HCT116 (cell line): ENCODE measurements around the gene PRPH2.

Experiments
- EZH2 ChIP-seq: fragments of 200-600 bp; sonication (generic); IDR thresholded peaks from 2 replicates; pipeline ENCODE4 v1.6.1; 2017; ENCODE audit warnings: antibody characterized with exemption, mixed run types
- EZH2phosphoT487 ChIP-seq: fragments of 200-600 bp; IDR thresholded peaks from 2 replicates; pipeline ENCODE4 v1.6.1; 2018; ENCODE audit warnings: antibody characterized with exemption, borderline replicate concordance
- POLR2A ChIP-seq: IDR thresholded peaks from 2 replicates; pipeline ENCODE4 v1.7.0; 2011; ENCODE audit warnings: borderline replicate concordance; ENCODE audit not compliant: insufficient read depth, insufficient read length; ENCODE audit errors: extremely low read depth
- POLR2AphosphoS5 ChIP-seq: IDR thresholded peaks from 2 replicates; pipeline ENCODE4 v1.6.1; 2011; ENCODE audit warnings: mild to moderate bottlenecking, low read depth, low read length, moderate library complexity
- SP1 ChIP-seq: IDR thresholded peaks from 2 replicates; pipeline ENCODE4 v1.6.1; 2012; ENCODE audit warnings: low read depth
- SRF ChIP-seq: IDR thresholded peaks from 2 replicates; pipeline ENCODE4 v1.6.1; 2012; ENCODE audit warnings: low read depth
- TCF7L2 ChIP-seq: IDR thresholded peaks from 2 replicates; pipeline ENCODE4 v1.7.0; 2011; ENCODE audit warnings: borderline replicate concordance, inconsistent platforms; ENCODE audit not compliant: insufficient read depth, insufficient read length; ENCODE audit errors: extremely low read depth
- YY1 ChIP-seq: IDR thresholded peaks from 2 replicates; pipeline ENCODE4 v1.6.1; 2011; ENCODE audit warnings: low read length, low read depth, moderate library complexity, mild to moderate bottlenecking; ENCODE audit not compliant: insufficient replicate concordance; ENCODE audit errors: extremely low read depth
- TF ChIP-seq, protein P1 (sequence below), 3 experiments: fragments of 200-600 bp in 1 of 3; sonication (generic) in 1 of 3; IDR thresholded peaks in 2 of 3; conservative IDR thresholded peaks in 1 of 3; 2 replicates each; pipeline ENCODE4 v1.5.1; 2012 to 2017; ENCODE audit warnings: low read depth in 2 of 3, low read length in 2 of 3, antibody characterized with exemption in 1 of 3, borderline replicate concordance in 1 of 3, control low read depth in 1 of 3, mild to moderate bottlenecking in 1 of 3, mixed read lengths in 1 of 3, mixed run types in 1 of 3, moderate library complexity in 1 of 3; ENCODE audit not compliant: insufficient read depth in 1 of 3
- TF ChIP-seq, protein P2 (sequence below): IDR thresholded peaks from 2 replicates; pipeline ENCODE4 v1.6.1; 2011; ENCODE audit warnings: mild to moderate bottlenecking, low read length, moderate library complexity; ENCODE audit not compliant: insufficient replicate concordance; ENCODE audit errors: extremely low read depth
- TF ChIP-seq, protein P3 (sequence below): IDR thresholded peaks from 2 replicates; pipeline ENCODE4 v1.6.1; 2012; ENCODE audit warnings: low read depth

DNA sequence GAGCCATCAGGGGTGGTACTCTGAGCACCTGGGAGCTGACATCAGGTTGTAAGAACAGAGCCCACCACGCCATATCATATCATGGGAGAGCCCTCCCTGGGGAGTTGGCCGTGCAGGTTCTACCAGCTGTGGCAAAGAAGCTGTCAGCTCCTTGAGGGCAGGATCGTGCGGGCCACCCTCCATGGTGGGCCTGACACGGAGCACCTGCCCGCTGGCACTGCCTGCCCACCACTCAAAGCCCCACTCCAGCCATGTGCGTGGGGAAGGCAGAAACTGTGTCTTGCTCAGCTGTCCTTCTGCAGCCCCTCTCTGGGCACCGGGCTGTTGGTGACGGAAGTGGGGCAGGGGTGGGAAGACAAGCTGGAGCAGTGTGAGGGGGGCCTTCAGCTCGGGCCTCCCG, 14.3 kb downstream of the PRPH2 start:
- TF ChIP-seq YY1 (no peak), EZH2phosphoT487 (no peak), EZH2 (no peak), TCF7L2 (no peak), POLR2A (no peak), POLR2AphosphoS5 (no peak), SP1 (no peak), SRF (no peak)
- TF ChIP-seq, protein P1, sequence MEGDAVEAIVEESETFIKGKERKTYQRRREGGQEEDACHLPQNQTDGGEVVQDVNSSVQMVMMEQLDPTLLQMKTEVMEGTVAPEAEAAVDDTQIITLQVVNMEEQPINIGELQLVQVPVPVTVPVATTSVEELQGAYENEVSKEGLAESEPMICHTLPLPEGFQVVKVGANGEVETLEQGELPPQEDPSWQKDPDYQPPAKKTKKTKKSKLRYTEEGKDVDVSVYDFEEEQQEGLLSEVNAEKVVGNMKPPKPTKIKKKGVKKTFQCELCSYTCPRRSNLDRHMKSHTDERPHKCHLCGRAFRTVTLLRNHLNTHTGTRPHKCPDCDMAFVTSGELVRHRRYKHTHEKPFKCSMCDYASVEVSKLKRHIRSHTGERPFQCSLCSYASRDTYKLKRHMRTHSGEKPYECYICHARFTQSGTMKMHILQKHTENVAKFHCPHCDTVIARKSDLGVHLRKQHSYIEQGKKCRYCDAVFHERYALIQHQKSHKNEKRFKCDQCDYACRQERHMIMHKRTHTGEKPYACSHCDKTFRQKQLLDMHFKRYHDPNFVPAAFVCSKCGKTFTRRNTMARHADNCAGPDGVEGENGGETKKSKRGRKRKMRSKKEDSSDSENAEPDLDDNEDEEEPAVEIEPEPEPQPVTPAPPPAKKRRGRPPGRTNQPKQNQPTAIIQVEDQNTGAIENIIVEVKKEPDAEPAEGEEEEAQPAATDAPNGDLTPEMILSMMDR (IDR thresholded peaks at IDR 0.05 in 2 of 3, conservative IDR thresholded peaks at IDR 0.05 in 1 of 3; ENCODE audit: borderline replicate concordance in 1 of 3, insufficient read depth in 1 of 3, low read depth in 2 of 3, low read length in 2 of 3) = no peak
- TF ChIP-seq, protein P2, sequence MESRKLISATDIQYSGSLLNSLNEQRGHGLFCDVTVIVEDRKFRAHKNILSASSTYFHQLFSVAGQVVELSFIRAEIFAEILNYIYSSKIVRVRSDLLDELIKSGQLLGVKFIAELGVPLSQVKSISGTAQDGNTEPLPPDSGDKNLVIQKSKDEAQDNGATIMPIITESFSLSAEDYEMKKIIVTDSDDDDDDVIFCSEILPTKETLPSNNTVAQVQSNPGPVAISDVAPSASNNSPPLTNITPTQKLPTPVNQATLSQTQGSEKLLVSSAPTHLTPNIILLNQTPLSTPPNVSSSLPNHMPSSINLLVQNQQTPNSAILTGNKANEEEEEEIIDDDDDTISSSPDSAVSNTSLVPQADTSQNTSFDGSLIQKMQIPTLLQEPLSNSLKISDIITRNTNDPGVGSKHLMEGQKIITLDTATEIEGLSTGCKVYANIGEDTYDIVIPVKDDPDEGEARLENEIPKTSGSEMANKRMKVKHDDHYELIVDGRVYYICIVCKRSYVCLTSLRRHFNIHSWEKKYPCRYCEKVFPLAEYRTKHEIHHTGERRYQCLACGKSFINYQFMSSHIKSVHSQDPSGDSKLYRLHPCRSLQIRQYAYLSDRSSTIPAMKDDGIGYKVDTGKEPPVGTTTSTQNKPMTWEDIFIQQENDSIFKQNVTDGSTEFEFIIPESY = no peak
- TF ChIP-seq, protein P3, sequence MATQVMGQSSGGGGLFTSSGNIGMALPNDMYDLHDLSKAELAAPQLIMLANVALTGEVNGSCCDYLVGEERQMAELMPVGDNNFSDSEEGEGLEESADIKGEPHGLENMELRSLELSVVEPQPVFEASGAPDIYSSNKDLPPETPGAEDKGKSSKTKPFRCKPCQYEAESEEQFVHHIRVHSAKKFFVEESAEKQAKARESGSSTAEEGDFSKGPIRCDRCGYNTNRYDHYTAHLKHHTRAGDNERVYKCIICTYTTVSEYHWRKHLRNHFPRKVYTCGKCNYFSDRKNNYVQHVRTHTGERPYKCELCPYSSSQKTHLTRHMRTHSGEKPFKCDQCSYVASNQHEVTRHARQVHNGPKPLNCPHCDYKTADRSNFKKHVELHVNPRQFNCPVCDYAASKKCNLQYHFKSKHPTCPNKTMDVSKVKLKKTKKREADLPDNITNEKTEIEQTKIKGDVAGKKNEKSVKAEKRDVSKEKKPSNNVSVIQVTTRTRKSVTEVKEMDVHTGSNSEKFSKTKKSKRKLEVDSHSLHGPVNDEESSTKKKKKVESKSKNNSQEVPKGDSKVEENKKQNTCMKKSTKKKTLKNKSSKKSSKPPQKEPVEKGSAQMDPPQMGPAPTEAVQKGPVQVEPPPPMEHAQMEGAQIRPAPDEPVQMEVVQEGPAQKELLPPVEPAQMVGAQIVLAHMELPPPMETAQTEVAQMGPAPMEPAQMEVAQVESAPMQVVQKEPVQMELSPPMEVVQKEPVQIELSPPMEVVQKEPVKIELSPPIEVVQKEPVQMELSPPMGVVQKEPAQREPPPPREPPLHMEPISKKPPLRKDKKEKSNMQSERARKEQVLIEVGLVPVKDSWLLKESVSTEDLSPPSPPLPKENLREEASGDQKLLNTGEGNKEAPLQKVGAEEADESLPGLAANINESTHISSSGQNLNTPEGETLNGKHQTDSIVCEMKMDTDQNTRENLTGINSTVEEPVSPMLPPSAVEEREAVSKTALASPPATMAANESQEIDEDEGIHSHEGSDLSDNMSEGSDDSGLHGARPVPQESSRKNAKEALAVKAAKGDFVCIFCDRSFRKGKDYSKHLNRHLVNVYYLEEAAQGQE = no peak
